ENCODE results near the gene ARL4C.

DNA sequence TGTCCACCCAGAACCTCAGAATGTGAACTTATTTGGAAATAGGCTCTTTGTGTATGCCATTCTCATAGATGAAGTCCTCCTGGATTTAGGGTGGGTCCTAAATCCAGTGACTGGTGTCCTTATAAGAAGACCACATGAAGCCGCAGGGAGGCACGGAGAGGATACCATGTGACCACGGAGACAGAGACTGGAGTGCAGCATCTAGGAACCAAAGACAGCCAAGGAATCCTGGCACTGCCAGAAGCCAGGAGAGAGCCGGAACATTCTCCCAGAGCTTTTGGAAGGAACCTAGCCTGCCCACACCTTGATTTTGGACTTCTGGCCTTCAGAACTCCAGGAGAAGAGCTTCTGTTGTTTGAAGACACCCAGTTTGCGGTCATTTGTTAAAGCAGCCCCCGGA lies 49.7 kb downstream of the ARL4C start:
- no peak for TF ChIP-seq POLR2A (IDR thresholded peaks at IDR 0.05)
- TF ChIP-seq, protein P1, sequence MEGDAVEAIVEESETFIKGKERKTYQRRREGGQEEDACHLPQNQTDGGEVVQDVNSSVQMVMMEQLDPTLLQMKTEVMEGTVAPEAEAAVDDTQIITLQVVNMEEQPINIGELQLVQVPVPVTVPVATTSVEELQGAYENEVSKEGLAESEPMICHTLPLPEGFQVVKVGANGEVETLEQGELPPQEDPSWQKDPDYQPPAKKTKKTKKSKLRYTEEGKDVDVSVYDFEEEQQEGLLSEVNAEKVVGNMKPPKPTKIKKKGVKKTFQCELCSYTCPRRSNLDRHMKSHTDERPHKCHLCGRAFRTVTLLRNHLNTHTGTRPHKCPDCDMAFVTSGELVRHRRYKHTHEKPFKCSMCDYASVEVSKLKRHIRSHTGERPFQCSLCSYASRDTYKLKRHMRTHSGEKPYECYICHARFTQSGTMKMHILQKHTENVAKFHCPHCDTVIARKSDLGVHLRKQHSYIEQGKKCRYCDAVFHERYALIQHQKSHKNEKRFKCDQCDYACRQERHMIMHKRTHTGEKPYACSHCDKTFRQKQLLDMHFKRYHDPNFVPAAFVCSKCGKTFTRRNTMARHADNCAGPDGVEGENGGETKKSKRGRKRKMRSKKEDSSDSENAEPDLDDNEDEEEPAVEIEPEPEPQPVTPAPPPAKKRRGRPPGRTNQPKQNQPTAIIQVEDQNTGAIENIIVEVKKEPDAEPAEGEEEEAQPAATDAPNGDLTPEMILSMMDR (IDR thresholded peaks at IDR 0.05), result no peak

All from testis (tissue), 2 donors.